GM06990 (cell line): ENCODE data around the gene SHC2.

Experiments
- DNase-seq: peaks from one replicate; pipeline ENCODE4 v3.0.0-alpha.2; 2011; ENCODE audit not compliant: insufficient read length; ENCODE audit errors: extremely low read depth
- H3K27me3 ChIP-seq: replicated peaks from 2 replicates; pipeline ENCODE4 v1.6.0; 2011; ENCODE audit warnings: low read length; ENCODE audit not compliant: control insufficient read depth, insufficient read depth
- H3K36me3 ChIP-seq: 2 replicates; pipeline ENCODE4 v1.5.1; 2011; ENCODE audit warnings: low read length; ENCODE audit not compliant: control insufficient read depth, insufficient read depth
- H3K4me3 ChIP-seq: replicated peaks from 2 replicates; pipeline ENCODE4 v1.5.1; 2011; ENCODE audit warnings: low read depth, mild to moderate bottlenecking, control low read depth, low read length
- TF ChIP-seq, protein P1 (sequence below): IDR thresholded peaks from 2 replicates; pipeline ENCODE4 v1.5.1; 2011; ENCODE audit warnings: low read length, control low read depth, mild to moderate bottlenecking, inconsistent platforms; ENCODE audit not compliant: insufficient read depth, poor library complexity, severe bottlenecking

Gene SHC2

DNA sequence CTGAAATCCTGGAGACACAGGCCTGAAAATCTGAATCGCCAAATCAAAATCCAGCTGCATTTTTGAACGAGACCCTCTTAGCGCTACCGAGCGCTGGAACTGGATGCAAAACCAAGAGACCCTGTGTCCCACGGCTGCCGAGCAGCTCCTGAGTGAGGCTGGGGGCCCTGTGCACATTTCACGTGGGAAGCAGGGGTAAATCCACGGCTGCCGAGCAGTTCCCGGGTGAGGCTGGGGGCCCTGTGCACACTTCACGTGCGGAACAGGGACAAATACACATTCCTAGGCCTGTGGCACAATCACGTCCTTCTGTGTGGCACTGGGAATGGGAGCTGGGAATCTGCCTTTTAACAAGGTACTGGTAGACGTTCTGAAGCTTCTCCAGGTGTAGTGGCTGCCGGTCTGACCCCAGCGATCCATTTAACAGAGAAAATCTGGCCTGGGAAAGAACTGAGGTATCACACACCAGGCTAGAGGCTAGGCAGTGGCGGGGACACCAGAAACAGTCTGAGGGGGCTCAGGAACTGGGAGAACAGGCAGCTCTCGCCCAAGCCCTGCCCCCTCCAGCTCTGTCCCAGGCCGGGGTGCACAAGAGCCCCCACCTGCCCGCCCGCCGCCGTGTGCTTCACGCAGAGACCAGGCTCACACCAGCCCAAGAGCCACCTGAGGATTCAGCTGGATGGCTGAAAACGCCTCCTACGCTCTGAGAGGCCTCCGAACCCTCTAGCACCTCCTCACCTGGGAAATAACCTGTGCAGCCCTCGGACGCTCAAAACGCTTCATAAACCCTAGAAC is 40.9 kb downstream of the SHC2 start:
- H3K36me3 ChIP-seq, result no peaks in the 10 kb centered on the region
- no peaks in the 10 kb centered on the region for H3K27me3 ChIP-seq
- DNase-seq, result no peak
- H3K4me3 ChIP-seq, result no peak overlapping the region
- TF ChIP-seq, protein P1, sequence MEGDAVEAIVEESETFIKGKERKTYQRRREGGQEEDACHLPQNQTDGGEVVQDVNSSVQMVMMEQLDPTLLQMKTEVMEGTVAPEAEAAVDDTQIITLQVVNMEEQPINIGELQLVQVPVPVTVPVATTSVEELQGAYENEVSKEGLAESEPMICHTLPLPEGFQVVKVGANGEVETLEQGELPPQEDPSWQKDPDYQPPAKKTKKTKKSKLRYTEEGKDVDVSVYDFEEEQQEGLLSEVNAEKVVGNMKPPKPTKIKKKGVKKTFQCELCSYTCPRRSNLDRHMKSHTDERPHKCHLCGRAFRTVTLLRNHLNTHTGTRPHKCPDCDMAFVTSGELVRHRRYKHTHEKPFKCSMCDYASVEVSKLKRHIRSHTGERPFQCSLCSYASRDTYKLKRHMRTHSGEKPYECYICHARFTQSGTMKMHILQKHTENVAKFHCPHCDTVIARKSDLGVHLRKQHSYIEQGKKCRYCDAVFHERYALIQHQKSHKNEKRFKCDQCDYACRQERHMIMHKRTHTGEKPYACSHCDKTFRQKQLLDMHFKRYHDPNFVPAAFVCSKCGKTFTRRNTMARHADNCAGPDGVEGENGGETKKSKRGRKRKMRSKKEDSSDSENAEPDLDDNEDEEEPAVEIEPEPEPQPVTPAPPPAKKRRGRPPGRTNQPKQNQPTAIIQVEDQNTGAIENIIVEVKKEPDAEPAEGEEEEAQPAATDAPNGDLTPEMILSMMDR, result no peak

DNA sequence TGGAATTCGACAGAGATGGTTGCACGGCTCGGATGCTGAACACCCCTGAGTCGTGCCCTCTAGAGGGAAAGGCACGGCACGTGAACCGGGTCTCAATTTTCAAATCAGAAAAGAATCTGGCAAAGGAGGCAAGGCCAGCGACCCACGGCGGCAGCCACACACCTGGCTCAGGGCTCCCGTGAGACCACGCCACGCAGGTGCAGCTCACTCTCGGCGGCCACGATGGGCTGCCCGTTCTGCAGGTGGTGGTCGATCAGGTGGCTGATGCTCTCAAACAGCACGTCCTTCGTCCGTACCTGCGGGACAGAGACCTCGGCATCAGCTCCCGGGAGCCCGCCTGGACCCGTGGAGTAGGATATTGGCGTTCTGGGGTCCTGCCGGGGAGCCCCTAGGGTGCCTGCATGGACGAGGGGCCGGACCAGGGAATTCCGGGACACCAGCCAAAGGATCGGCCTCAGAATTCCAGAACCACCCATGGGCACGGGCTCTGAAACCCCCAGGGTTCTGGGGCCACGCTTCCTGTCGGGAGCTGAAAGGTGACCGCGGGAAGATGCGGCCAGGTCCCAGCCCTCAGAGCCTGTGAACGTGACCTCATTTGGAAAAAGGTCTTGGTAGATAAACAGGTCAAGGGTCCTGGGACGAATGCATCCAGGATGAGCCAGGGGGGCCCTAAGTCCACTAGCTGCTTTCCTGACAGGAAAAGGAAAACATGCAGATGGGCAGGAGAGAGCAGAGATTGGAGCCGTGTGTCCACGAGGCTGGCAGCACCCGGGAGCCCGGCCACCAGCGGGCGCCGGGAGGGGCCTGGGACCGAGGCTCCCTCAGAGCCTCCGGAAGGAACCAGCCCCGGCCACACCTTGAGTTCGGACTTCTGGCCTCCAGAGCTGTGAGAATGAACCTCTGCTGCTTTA is 41.8 kb downstream of the SHC2 start:
- no peak overlapping the region for H3K4me3 ChIP-seq
- H3K36me3 ChIP-seq, result no peaks in the 10 kb centered on the region
- no peak for DNase-seq
- no peaks in the 10 kb centered on the region for H3K27me3 ChIP-seq
- TF ChIP-seq, protein P1, result no peak

DNA sequence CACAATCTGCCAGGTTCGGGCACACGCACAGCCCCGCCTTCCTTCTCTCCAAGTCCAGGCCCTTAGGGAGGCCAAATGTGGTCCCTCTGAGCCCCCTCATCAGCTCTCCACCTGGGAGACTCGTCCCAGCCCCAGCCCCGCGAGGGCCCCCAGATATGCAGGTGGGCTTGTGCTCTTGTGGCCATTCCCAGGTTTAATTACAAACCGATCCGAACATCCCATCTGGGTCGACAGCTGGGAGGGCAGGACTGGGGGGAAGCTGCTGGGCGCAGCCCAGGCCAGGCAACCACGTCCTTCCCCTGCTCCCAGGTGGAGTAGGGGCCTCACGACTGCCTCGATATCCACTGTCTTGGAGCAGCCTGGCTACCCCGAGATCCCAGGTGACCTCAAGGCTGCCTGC is 44.4 kb downstream of the SHC2 start:
- DNase-seq, result no peak
- Histone ChIP-seq H3K4me3 (no peak overlapping the region), H3K36me3 (no peaks in the 10 kb centered on the region), H3K27me3 (no peaks in the 10 kb centered on the region)
- TF ChIP-seq, protein P1, result no peak

DNA sequence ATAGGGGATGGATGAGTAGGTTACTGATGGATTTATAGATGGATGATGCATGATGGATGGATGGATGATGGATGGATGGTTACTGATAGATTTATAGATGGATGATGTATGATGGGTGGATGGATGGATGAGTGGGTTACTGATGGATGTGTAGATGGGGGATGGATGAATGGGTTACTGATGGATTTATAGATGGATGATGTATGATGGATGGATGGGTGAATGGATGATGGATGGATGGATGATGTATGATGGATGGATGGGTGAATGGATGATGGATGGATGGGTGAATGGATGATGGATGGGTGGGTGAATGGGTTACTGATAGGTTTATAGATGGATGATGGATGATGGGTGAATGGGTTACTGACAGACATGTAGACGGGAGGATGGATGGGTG is 45.5 kb downstream of the SHC2 start:
- H3K36me3 ChIP-seq, result no peaks in the 10 kb centered on the region
- no peak for DNase-seq
- no peak overlapping the region for H3K4me3 ChIP-seq
- no peaks in the 10 kb centered on the region for H3K27me3 ChIP-seq
- TF ChIP-seq, protein P1, result no peak

DNA sequence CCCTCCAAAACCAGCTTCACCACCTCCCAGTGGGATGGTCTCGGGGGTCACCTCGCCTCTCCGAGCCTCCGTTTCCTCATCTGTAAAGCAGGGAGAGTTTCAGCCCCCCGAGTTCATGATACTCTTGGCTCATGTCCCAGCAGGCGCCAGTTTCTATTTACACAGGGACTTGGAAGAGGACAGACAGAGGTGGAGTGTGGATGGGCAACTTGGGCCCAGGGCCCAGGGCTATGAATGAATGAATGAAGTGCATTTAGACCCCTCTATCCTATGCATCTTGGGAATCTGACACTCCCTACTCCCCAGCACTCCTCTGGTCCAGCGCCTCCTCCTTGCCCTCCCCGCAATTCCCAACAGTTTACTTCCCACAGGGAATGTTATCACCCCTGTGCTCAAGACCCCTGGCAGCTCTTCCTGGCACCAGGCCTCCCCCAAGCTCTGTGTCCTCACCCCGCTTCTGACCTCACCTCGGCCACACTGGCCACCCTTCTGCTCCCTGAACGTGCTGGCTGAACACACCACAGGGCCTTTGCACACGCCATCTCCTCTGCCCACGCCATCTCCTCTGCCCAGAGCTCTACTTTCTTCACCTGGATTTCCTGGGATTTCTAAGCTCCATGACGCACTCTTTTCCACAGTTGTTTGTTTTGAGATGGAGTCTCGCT is 46.9 kb downstream of the SHC2 start:
- H3K27me3 ChIP-seq, result no peaks in the 10 kb centered on the region
- no peaks in the 10 kb centered on the region for H3K36me3 ChIP-seq
- TF ChIP-seq, protein P1, result no peak
- DNase-seq, result no peak
- H3K4me3 ChIP-seq, result no peak overlapping the region
